Muscle layer of colon (tissue), 2 donors: ENCODE results near the gene CHD2.

Source experiments
- H3K27ac ChIP-seq: one replicate; pipeline ENCODE4 v1.7.0; 2013; ENCODE audit warnings: low read depth, mild to moderate bottlenecking, low read length, moderate library complexity
- H3K27me3 ChIP-seq, 2 donors: one replicate each; pipeline ENCODE4 v1.7.0; 2013; ENCODE audit warnings: low read length in 2 of 2, mild to moderate bottlenecking in 2 of 2; ENCODE audit not compliant: insufficient read depth in 2 of 2, control insufficient read depth in 1 of 2
- H3K36me3 ChIP-seq: one replicate; pipeline ENCODE4 v1.7.0; 2013; ENCODE audit warnings: mild to moderate bottlenecking, low read length; ENCODE audit not compliant: insufficient read depth
- H3K4me1 ChIP-seq: one replicate; pipeline ENCODE4 v1.7.0; 2013; ENCODE audit warnings: mild to moderate bottlenecking, low read length; ENCODE audit not compliant: insufficient read depth
- H3K4me3 ChIP-seq, 2 donors: one replicate each; pipeline ENCODE4 v1.7.0; 2013; ENCODE audit warnings: low read length in 2 of 2, low read depth in 1 of 2, mild to moderate bottlenecking in 1 of 2, moderate library complexity in 1 of 2
- H3K9ac ChIP-seq: one replicate; pipeline ENCODE4 v1.7.0; 2013; ENCODE audit warnings: low read length
- H3K9me3 ChIP-seq: one replicate; pipeline ENCODE4 v1.7.0; 2013; ENCODE audit warnings: mild to moderate bottlenecking, low read length
- donor health status: abdominal sarcoma.
- donor health status: Adenocarcinoma of cecum.

Gene CHD2

GRCh38 chr15:92900731-92901071, 577 bp downstream of the CHD2 start:
- H3K4me3 ChIP-seq = peak overlapping the region; percentile 54 to 89
- no peaks in the 10 kb centered on the region for H3K27me3 ChIP-seq
- H3K27ac ChIP-seq = peak overlapping the region; percentile 82
- no peaks in the 10 kb centered on the region for H3K9me3 ChIP-seq
- H3K9ac ChIP-seq = peak overlapping the region; percentile 94
- peaks cover 27% of the 10 kb centered on the region for H3K4me1 ChIP-seq
- H3K36me3 ChIP-seq = peaks cover 12% of the 10 kb centered on the region

- Histone ChIP-seq H3K9ac (peak overlapping the region; percentile 94), H3K27ac (peak overlapping the region; percentile 82), H3K36me3 (peaks cover 12% of the 10 kb centered on the region), H3K4me1 (peaks cover 31% of the 10 kb centered on the region), H3K9me3 (no peaks in the 10 kb centered on the region), H3K4me3 (peak overlapping the region; percentile 54 to 89), H3K27me3 (no peaks in the 10 kb centered on the region)
Measured at GRCh38 chr15:92901072-92901761, 1.1 kb downstream of the CHD2 start.

GRCh38 chr15:92901995-92902394, 1.9 kb downstream of the CHD2 start:
- Histone ChIP-seq H3K4me3 (peak overlapping the region; percentile 54 to 89), H3K4me1 (peaks cover 31% of the 10 kb centered on the region), H3K27ac (peak overlapping the region; percentile 82), H3K9ac (peak overlapping the region; percentile 94), H3K36me3 (peaks cover 12% of the 10 kb centered on the region), H3K9me3 (no peaks in the 10 kb centered on the region), H3K27me3 (no peaks in the 10 kb centered on the region)

- Histone ChIP-seq H3K4me1 (peaks cover 34% of the 10 kb centered on the region), H3K36me3 (peaks cover 6% of the 10 kb centered on the region), H3K27me3 (no peaks in the 10 kb centered on the region), H3K27ac (peak overlapping the region; percentile 82), H3K9ac (peak overlapping the region; percentile 94), H3K4me3 (peak overlapping the region; percentile 17 to 89), H3K9me3 (no peaks in the 10 kb centered on the region)
Measured at GRCh38 chr15:92902737-92903593, 2.8 kb downstream of the CHD2 start.

GRCh38 chr15:92903631-92903965, 3.5 kb downstream of the CHD2 start:
- H3K36me3 ChIP-seq = peaks cover 5% of the 10 kb centered on the region
- peak overlapping the region; percentile 82 for H3K27ac ChIP-seq
- H3K9me3 ChIP-seq = no peaks in the 10 kb centered on the region
- peak overlapping the region; percentile 22 to 89 for H3K4me3 ChIP-seq
- H3K27me3 ChIP-seq = no peaks in the 10 kb centered on the region
- peaks cover 40% of the 10 kb centered on the region for H3K4me1 ChIP-seq
- H3K9ac ChIP-seq = peak overlapping the region; percentile 94

- Histone ChIP-seq H3K27me3 (no peaks in the 10 kb centered on the region), H3K36me3 (no peaks in the 10 kb centered on the region), H3K27ac (peak overlapping the region; percentile 91), H3K4me1 (peaks cover 46% of the 10 kb centered on the region), H3K9me3 (no peaks in the 10 kb centered on the region), H3K9ac (peak overlapping the region; percentile 94), H3K4me3 (peak overlapping the region; percentile 22 to 89)
Measured at GRCh38 chr15:92903966-92904721, 4.0 kb downstream of the CHD2 start.

GRCh38 chr15:92904722-92905571, 4.8 kb downstream of the CHD2 start:
- H3K4me3 ChIP-seq = peak overlapping the region; percentile 34 to 63

GRCh38 chr15:92906020-92906419, 5.9 kb downstream of the CHD2 start:
- H3K27me3 ChIP-seq = no peaks in the 10 kb centered on the region
- peaks cover 62% of the 10 kb centered on the region for H3K4me1 ChIP-seq
- peak overlapping the region in 1 of 2 donors; percentile 63 for H3K4me3 ChIP-seq
- H3K9me3 ChIP-seq = no peaks in the 10 kb centered on the region
- H3K36me3 ChIP-seq = peaks cover 5% of the 10 kb centered on the region
- peak overlapping the region; percentile 91 for H3K27ac ChIP-seq
- H3K9ac ChIP-seq = peak overlapping the region; percentile 49

More at GRCh38 chr15:92904722-92905571, 4.8 kb downstream of the CHD2 start:
- H3K9me3 ChIP-seq = no peaks in the 10 kb centered on the region
- H3K4me1 ChIP-seq = peaks cover 52% of the 10 kb centered on the region
- peak overlapping the region; percentile 49 for H3K9ac ChIP-seq
- H3K36me3 ChIP-seq = no peaks in the 10 kb centered on the region
- peak overlapping the region; percentile 91 for H3K27ac ChIP-seq
- H3K27me3 ChIP-seq = no peaks in the 10 kb centered on the region

- Histone ChIP-seq H3K9ac (peak overlapping the region; percentile 38), H3K27ac (peak overlapping the region; percentile 91), H3K36me3 (peaks cover 5% of the 10 kb centered on the region), H3K4me3 (peak overlapping the region in 1 of 2 donors; percentile 29), H3K27me3 (no peaks in the 10 kb centered on the region), H3K4me1 (peaks cover 66% of the 10 kb centered on the region), H3K9me3 (no peaks in the 10 kb centered on the region)
Measured at GRCh38 chr15:92906563-92907081, 6.5 kb downstream of the CHD2 start.

- Histone ChIP-seq H3K27me3 (no peaks in the 10 kb centered on the region), H3K4me3 (peak overlapping the region in 1 of 2 donors; percentile 29), H3K27ac (peak overlapping the region; percentile 91), H3K36me3 (peaks cover 5% of the 10 kb centered on the region), H3K9me3 (no peaks in the 10 kb centered on the region), H3K4me1 (peaks cover 72% of the 10 kb centered on the region), H3K9ac (peak overlapping the region; percentile 38)
Measured at GRCh38 chr15:92907229-92907628, 7.1 kb downstream of the CHD2 start.
